Renal cortex interstitium (tissue), 15 donors: Measurements from ENCODE around the gene CD1C. TPM values are rescaled to one million over a fixed set of nuclear protein-coding genes. Genes with fewer than 3 reads are reported as not detected.
A peak's percentile ranks its signal among the peaks of the same experiment; 100 is the strongest.
"Not testable (repeated sequence)": the region's sequence is repeated elsewhere in the genome, so short reads cannot be mapped to it uniquely, and the experiment has no call there.

Experiments used
- DNase-seq, 11 donors: peaks; one replicate each; pipeline ENCODE4 v3.0.0-alpha.2; 2013; ENCODE audit warnings: low read depth in 9 of 11, low spot score in 4 of 11; ENCODE audit errors: extremely low read depth in 1 of 11
- long read RNA-seq, 16 experiments: transcript quantifications; one replicate each; lab custom pipeline, GENCODE V29; 2026
- polyA plus RNA-seq, 3 donors: library from polyadenylated mRNA; unstranded; fragments of 120-200 nt; gene quantifications; one replicate each; pipeline ENCODE4 v1.2.1, GENCODE V29; 2013; ENCODE audit not compliant: insufficient read length in 3 of 3

CD1C gene
- 1 to 10 TPM in 2 of 3 donors, under 1 TPM in 1; 0.92 to 1.2 (median 1.2) TPM for polyA plus RNA-seq
- long read RNA-seq, donor 1 = 0 reads
- long read RNA-seq, donor 2 = 0 reads
- long read RNA-seq, donor 3, partial matches to known transcripts = 0 of 1 reads
- long read RNA-seq, donor 3, other reads (novel, unspliced or antisense) = 0 of 1 reads
- long read RNA-seq, donor 4, partial matches to known transcripts = 0 of 1 reads
- long read RNA-seq, donor 4, other reads (novel, unspliced or antisense) = 0 of 1 reads
- long read RNA-seq, donor 5 = 0 reads
- long read RNA-seq, donor 6 = 0 reads
- long read RNA-seq, donor 7 = 0 reads
- long read RNA-seq, donor 8 = 0 reads
- long read RNA-seq, donor 9 = 0 reads
- long read RNA-seq, donor 10, partial matches to known transcripts = 0 of 1 reads
- long read RNA-seq, donor 10, other reads (novel, unspliced or antisense) = 0 of 1 reads
- long read RNA-seq, donor 11 = 0 reads
- long read RNA-seq, donor 12 = 0 reads
- long read RNA-seq, donor 13 = 0 reads
- long read RNA-seq, donor 14 = 0 reads
- long read RNA-seq, donor 15 = 0 reads
- long read RNA-seq, donor 16, partial matches to known transcripts = 0 of 2 reads
- long read RNA-seq, donor 16, other reads (novel, unspliced or antisense) = 0 of 2 reads

DNA sequence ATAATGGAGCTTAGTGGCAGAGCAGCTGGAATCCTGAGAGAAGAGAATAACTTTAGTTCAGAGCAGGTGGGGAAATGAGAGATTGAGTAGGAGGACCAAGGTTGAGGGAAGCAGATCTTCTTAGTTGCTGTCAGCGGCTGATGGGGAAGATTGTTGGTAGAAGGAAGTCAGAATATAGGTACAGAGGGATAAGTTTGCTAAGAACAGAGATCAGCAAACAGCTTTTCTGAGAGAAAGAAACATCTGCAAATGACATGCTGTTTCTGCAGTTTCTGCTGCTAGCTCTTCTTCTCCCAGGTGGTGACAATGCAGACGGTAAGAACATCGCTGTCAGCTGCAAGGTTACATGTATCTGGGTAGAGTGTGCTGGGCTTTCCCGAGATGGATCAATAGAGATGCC, at the start of gene CD1C:
Gene CD1C (plus strand): TSS at position 113 of the 400 bp plus-strand sequence. CDS start 142 bp downstream, at position 255.
- DNase-seq = no peak

DNA sequence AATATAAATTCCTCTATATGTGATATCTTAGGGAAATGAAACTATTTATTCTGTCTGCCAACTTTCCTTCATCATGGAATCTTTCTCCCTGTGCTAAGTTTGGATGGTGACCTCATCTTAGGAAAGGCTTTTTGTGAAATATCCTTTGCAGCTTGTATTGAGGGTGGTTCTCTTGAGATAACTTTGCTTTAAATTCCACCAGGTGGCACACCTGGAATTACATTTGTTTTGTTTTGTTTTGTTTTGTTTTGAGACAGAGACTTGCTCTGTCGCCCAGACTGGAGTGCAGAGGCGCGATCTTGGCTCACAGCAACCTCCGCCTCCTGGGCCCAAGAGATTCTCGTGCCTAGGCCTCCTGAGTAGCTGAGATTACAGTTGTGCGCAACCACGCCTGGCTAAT, 43.1 kb upstream of the CD1C start:
- peak in 1 of 11 donors; percentile 3 for DNase-seq

- no peak for DNase-seq
Measured at GRCh38 chr1:158248118-158248517, 41.6 kb upstream of the CD1C start.

- DNase-seq = no peak
Measured at GRCh38 chr1:158248771-158249170, 41.0 kb upstream of the CD1C start.

- DNase-seq = no peak
Measured at GRCh38 chr1:158249646-158250045, 40.1 kb upstream of the CD1C start.

- no peak for DNase-seq
Measured at GRCh38 chr1:158251163-158251562, 38.6 kb upstream of the CD1C start.

GRCh38 chr1:158255656-158256055, 34.1 kb upstream of the CD1C start:
- DNase-seq = no peak

DNA sequence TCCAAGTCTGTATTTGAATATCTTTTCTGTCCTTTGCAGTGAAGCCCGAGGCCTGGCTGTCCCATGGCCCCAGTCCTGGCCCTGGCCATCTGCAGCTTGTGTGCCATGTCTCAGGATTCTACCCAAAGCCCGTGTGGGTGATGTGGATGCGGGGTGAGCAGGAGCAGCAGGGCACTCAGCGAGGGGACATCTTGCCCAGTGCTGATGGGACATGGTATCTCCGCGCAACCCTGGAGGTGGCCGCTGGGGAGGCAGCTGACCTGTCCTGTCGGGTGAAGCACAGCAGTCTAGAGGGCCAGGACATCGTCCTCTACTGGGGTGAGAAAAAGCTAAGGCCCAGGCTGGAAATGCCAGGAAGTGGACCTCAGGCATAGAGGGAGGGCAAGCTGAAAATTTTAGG, 33.0 kb upstream of the CD1C start:
- DNase-seq = not testable (repeated sequence)

DNA sequence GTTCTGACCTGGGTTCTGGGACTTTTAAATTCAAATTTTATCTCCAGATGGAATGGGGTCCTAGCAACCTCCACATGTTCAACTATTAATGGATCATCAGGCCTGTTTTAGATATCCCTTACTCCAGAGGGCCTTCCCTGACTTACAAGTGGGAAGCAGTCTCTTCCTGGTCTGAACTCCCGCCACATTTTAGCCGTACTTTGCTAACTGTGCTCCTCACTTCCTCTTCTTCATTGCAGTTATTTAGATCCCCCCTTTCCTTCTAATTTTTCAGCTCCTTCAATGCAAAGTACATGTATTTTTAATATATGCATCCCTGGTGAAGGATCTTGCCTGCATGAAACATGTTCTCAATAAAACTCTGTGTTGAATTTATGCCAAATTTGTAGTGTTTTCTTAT, 31.8 kb upstream of the CD1C start:
- DNase-seq = no peak

DNA sequence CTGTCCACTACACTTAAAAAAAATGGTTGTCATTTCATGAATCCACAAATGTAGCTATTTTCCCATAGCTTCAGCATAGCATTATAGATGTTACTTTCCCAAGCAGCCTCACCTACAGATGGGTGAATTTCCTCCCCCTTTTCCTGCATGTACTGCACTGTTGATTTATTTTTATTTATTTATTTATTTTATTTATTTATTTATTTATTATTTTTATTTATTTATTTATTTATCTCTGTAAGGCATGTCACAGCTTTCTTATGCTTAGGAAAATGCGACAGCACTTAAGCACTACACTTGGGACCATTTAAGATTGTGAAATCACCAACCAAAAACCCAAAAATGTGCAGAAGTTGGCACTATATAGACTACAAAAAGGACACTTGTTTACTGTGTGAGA, 30.6 kb upstream of the CD1C start:
- no peak for DNase-seq

DNA sequence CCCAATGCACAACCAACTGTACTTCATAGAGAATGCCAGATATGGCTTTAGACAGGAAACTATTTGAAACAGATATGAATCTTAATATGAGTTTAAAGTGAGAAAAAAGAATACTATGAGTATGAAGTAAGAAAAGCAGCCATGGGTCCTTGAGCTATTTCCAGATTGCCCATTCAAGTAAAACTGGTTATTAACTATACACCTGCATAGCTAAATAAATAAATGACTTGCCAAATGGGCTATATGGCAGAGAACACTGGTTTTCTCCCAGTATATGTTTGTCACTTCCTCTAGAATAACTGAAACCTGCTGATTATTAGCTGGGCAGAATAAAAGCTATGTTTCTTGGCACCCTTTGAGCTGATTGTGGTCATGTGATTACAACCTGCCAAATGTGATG, 17.0 kb upstream of the CD1C start:
- no peak for DNase-seq

DNA sequence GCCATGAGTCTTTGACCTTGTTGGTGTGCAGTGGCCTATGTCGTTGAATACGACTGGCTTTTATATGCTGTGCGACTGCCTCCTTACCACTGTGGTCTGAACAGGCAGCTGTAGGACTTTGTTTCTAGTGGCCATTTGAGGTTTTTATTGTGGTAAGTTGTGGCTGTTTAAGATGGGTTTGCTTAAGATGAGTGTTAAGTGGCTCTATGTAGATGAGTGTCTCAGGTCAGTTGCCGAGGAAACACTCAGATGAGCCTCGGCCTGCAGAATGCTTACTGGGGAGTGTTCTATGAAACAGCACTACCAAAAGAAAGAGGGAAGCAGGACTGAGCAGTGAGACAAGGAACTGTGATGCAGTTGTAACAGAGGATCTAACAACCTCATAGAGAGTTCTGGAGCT, 14.9 kb upstream of the CD1C start:
- DNase-seq = no peak

GRCh38 chr1:158282421-158282820, 7.3 kb upstream of the CD1C start:
- not testable (repeated sequence) for DNase-seq

- no peak for DNase-seq
Measured at GRCh38 chr1:158283965-158284364, 5.8 kb upstream of the CD1C start.

- peak in 2 of 11 donors; percentile 1 to 7 for DNase-seq
Measured at GRCh38 chr1:158285756-158286241, 3.9 kb upstream of the CD1C start.

GRCh38 chr1:158286487-158286886, 3.2 kb upstream of the CD1C start:
- DNase-seq = no peak

GRCh38 chr1:158286941-158287346, 2.8 kb upstream of the CD1C start:
- DNase-seq = no peak

DNA sequence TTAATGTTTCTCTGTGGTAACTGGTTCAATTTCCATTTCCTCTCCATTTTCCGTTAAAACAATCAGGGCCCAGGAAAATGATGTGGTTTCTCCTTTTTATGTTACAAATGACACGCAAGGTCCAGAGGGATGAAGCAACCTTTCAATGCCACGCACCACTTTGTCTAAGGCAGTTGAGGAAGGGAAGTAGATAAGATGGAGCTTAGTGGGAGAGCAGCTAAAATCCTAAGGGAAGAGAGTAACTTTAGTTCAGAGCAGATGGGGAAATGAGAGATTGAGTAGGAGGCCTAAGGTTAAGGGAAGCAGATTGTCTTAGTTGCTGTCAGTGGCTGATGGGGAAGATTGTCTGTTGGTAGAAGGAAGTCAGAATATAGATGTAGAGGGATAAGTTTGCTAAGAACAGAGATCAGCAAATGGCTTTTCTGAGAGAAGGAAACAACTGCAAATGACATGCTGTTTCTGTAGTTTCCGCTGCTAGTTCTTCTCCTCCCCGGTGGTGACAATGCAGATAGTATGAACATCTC, 660 bp downstream of the CD1C start:
- DNase-seq = no peak

DNA sequence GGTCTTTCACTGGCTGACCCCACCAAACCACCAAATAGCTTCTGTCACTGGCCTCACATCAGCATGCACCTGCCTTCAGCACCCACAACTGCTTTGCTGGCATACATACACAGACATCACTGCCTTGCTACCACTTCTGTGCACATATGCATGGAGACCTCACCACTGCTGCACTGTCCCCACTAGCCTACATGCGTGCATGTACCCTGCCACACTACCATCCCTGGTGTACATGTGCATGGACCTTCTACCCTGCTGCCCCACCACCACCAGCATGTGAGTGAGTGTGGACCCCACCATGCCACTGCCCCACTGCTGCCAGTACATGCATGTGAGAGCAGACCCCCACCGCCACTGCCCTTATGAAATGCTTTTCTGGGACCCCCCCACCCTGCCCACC, 6.1 kb downstream of the CD1C start:
- no peak for DNase-seq

DNA sequence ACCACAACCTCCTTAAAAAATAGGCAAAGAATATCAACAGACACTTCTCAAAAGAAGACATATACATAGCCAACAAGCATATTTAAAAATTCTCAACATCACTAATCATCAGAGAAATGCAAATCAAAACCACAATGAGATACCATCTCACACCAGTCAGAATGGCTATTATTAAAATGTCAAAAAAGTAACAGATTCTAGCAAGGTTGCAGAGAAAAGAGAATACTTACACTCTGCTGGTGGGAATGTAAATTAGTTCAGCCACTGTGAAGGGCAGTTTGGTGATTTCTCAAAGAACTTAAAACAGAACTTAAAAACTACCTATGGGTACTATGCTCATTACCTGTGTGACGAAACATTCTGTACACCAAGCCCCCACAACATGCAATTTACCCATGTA, 20.9 kb downstream of the CD1C start:
- DNase-seq = no peak
